ENCODE results near the gene TMEM273.

DNA sequence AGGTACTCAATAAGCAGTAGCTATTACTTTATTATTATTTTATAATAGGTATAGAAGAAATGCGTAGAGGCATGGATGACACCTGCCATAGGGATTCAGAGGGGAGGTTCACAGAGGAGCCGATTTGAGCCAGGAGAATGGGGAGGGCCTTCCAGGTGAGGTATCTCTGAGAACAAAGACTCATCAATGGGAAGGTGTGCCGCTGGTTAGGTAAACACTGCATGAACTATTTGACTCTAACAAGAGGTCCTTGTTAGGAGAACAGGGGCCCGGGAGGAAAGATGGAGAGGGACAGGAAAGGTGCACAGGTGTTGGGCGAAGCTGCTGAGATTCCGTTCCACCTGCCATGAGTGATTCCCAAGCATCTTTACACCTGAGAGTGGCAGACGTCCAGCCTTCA lies 41.8 kb upstream of the TMEM273 start:
- TF ChIP-seq, protein P1, sequence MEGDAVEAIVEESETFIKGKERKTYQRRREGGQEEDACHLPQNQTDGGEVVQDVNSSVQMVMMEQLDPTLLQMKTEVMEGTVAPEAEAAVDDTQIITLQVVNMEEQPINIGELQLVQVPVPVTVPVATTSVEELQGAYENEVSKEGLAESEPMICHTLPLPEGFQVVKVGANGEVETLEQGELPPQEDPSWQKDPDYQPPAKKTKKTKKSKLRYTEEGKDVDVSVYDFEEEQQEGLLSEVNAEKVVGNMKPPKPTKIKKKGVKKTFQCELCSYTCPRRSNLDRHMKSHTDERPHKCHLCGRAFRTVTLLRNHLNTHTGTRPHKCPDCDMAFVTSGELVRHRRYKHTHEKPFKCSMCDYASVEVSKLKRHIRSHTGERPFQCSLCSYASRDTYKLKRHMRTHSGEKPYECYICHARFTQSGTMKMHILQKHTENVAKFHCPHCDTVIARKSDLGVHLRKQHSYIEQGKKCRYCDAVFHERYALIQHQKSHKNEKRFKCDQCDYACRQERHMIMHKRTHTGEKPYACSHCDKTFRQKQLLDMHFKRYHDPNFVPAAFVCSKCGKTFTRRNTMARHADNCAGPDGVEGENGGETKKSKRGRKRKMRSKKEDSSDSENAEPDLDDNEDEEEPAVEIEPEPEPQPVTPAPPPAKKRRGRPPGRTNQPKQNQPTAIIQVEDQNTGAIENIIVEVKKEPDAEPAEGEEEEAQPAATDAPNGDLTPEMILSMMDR (IDR thresholded peaks at IDR 0.05) = no peak
- TF ChIP-seq POLR2AphosphoS5 (IDR thresholded peaks at IDR 0.05) (no peak), POLR2A (IDR thresholded peaks at IDR 0.05) (no peak)

Data from suprapubic skin (tissue), 4 donors.